ENCODE results near the gene NALCN. TPM values are rescaled to one million over a fixed set of nuclear protein-coding genes. Genes with fewer than 3 reads are reported as not detected.

Gene NALCN
- total and polyA plus RNA-seq, 2 experiments from 2014 or later, result 0.50 to 0.87 TPM

- H2AFZ ChIP-seq, result no peak overlapping the region
- no peak overlapping the region for H3K27ac Mint-ChIP-seq
- TF ChIP-seq, protein P1, sequence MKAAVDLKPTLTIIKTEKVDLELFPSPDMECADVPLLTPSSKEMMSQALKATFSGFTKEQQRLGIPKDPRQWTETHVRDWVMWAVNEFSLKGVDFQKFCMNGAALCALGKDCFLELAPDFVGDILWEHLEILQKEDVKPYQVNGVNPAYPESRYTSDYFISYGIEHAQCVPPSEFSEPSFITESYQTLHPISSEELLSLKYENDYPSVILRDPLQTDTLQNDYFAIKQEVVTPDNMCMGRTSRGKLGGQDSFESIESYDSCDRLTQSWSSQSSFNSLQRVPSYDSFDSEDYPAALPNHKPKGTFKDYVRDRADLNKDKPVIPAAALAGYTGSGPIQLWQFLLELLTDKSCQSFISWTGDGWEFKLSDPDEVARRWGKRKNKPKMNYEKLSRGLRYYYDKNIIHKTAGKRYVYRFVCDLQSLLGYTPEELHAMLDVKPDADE (IDR thresholded peaks at IDR 0.05), result no peak
- no peaks in the 10 kb centered on the region for H3K79me2 ChIP-seq (replicated peaks; ENCODE audit: insufficient read depth)
- H3K27ac ChIP-seq (ENCODE audit: low read depth), result no peak overlapping the region
- no peaks in the 10 kb centered on the region for H3K4me1 ChIP-seq (ENCODE audit: insufficient read depth)
- no peaks in the 10 kb centered on the region for H3K36me3 ChIP-seq (ENCODE audit: insufficient read depth)
- H3K27me3 ChIP-seq (ENCODE audit: insufficient read depth), result no peaks in the 10 kb centered on the region
- no peak overlapping the region for H3K4me2 ChIP-seq
- no peak for ATAC-seq
- H4K20me1 ChIP-seq (replicated peaks; ENCODE audit: insufficient read depth), result no peaks in the 10 kb centered on the region
- peaks cover 6% of the 10 kb centered on the region; the same call in 2 of the 3 replicates for H3K36me3 Mint-ChIP-seq (ENCODE audit: low read depth)
- H3K4me3 ChIP-seq, result no peak overlapping the region
- DNase-seq (ENCODE audit: low spot score), result peak; percentile 33
- H3F3A ChIP-seq (replicated peaks; ENCODE audit: low read depth), result no peaks in the 10 kb centered on the region
- no peaks in the 10 kb centered on the region for H3K27me3 Mint-ChIP-seq (ENCODE audit: insufficient read depth, low read depth, poor library complexity)
- H3K4me1 Mint-ChIP-seq, result no peaks in the 10 kb centered on the region
- peaks cover 6% of the 10 kb centered on the region for H3K9me3 Mint-ChIP-seq
- H3K4me3 Mint-ChIP-seq, result no peak overlapping the region
- peaks cover 7% of the 10 kb centered on the region; the same call in 1 of the 2 replicates for H3K9me2 ChIP-seq (ENCODE audit: insufficient read depth)
These were observed 185.9 kb downstream of the NALCN start for GRCh38 chr13:101230271-101230890.

- Mint-ChIP-seq H3K4me3 (no peak overlapping the region), H3K36me3 (ENCODE audit: low read depth) (no peaks in the 10 kb centered on the region), H3K4me1 (no peaks in the 10 kb centered on the region), H3K9me3 (no peaks in the 10 kb centered on the region), H3K27ac (no peak overlapping the region), H3K27me3 (ENCODE audit: insufficient read depth, low read depth, poor library complexity) (no peaks in the 10 kb centered on the region)
- Histone ChIP-seq H2AFZ (peak overlapping the region; percentile 7; the same call in 1 of the 2 replicates), H3K9me2 (ENCODE audit: insufficient read depth) (no peaks in the 10 kb centered on the region), H3K4me3 (no peak overlapping the region), H3K36me3 (ENCODE audit: insufficient read depth) (no peaks in the 10 kb centered on the region), H4K20me1 (replicated peaks; ENCODE audit: insufficient read depth) (no peaks in the 10 kb centered on the region), H3K4me1 (ENCODE audit: insufficient read depth) (no peaks in the 10 kb centered on the region), H3K79me2 (replicated peaks; ENCODE audit: insufficient read depth) (no peaks in the 10 kb centered on the region), H3F3A (replicated peaks; ENCODE audit: low read depth) (no peaks in the 10 kb centered on the region), H3K27ac (ENCODE audit: low read depth) (no peak overlapping the region), H3K4me2 (no peak overlapping the region), H3K27me3 (ENCODE audit: insufficient read depth) (no peaks in the 10 kb centered on the region)
- DNase-seq (ENCODE audit: low spot score), result no peak
- no peak for ATAC-seq
- no peak for TF ChIP-seq STAT1 (IDR thresholded peaks at IDR 0.05; ENCODE audit: unreplicated experiment)
- no peak for TF ChIP-seq EZH2 (IDR thresholded peaks at IDR 0.05; ENCODE audit: low read depth, unreplicated experiment)
- TF ChIP-seq REST (IDR thresholded peaks at IDR 0.05; ENCODE audit: unreplicated experiment), result no peak
- TF ChIP-seq ZNF331 (CRISPR knock-in tag; IDR thresholded peaks at IDR 0.05; ENCODE audit: low read depth), result no peak
- no peak for TF ChIP-seq NANOG (IDR thresholded peaks at IDR 0.05; ENCODE audit: borderline replicate concordance)
- no peak for TF ChIP-seq ZNF114 (CRISPR knock-in tag; IDR thresholded peaks at IDR 0.05)
- no peak for TF ChIP-seq ZNF462 (CRISPR knock-in tag; IDR thresholded peaks at IDR 0.05)
These were observed 196.6 kb downstream of the NALCN start for GRCh38 chr13:101219609-101220265.
